ENCODE data around the gene CPB1.
"Not testable (repeated sequence)": the region's sequence is repeated elsewhere in the genome, so short reads cannot be mapped to it uniquely, and the experiment has no call there.

The CPB1 gene

DNA sequence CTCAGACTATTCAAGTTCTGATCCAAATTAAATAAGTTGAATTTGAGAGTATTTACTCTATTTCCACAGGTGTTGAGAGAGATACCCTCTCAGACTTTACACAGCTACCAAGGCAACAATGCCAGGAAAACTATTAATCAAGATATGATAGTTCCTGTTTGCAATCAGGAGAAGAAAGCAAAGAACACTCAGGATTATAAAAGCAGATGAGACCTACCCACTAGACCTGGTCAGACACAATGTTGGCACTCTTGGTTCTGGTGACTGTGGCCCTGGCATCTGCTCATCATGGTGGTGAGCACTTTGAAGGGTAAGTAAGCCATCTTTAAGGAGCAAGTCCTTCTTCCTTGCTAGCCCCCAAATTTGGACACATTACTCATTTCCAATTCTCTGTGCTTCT is at the start of gene CPB1:
Gene CPB1 (plus strand): TSS at position 227 of the 400 bp plus-strand sequence. CDS start 13 bp downstream, at position 240.
- DNase-seq, result no peak

DNA sequence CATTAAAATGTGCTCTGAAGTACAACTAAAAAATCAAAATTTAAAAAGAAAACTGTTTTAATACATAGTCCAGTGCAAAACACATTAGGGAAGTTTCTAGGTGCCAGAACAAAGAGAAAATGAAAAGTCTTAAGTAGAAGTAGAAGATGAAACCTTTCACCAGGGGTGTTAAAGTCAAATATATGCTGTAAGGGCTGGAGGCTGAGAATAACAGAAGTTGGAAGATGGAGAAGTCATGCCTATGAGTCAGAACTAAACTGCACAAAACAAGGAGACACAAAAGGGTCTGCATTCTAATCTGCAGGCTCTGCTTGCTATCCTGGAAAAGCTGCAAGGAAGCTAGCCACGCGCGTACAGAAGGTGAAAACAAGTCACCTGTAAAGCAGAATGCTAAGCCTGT is 48.7 kb upstream of the CPB1 start:
- no peak for DNase-seq

DNA sequence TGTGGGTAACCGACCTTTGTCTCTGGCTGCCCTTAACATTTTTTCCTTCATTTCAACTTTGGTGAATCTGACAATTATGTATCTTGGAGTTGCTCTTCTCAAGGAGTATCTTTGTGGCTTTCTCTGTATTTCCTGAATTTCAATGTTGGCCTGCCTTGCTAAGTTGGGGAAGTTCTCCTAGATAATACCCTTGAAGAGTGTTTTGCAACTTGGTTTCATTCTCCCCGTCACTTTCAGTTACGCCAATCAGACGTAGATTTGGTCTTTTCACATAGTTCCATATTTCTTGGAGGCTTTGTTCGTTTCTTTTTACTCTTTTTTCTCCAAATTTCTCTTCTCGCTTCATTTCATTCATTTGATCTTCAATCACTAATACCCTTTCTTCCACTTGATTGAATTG is 42.6 kb upstream of the CPB1 start:
- DNase-seq, result not testable (repeated sequence)

DNA sequence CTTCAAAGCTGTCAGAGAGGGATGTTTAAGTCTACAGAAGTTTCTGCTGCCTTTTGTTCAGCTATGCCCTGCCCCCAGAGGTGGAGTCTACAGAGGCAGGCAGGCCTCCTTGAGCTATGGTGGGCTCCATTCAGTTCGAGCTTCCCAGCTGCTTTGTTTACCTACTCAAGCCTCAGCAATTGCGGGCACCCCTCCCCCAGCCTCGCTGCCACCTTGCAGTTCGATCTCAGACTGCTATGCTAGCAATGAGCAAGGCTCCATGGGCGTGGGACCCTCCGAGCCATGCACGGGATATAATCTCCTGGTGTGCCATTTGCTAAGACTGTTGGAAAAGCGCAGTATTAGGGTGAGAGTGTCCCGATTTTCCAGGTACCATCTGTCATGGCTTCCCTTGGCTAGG is 41.5 kb upstream of the CPB1 start:
- DNase-seq, result not testable (repeated sequence)

DNA sequence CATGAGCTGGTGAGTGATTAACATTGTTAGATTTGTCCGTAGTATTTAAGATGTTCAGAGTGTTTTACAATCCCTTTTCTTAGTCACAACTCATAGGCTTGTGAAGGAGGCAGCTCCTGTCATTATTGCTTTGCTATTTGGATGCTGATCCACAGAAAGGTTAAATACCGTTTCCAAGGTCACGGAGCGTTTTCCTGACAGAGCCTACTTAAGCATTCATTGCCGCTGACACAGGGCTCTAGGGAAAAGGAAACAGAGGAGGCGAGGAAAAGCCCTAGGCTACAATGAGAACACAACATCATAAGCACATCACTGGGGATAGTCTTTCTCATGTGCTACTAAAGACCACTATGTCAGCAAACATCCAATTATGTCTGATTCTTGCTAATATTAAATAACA is 38.5 kb upstream of the CPB1 start:
- no peak for DNase-seq

DNA sequence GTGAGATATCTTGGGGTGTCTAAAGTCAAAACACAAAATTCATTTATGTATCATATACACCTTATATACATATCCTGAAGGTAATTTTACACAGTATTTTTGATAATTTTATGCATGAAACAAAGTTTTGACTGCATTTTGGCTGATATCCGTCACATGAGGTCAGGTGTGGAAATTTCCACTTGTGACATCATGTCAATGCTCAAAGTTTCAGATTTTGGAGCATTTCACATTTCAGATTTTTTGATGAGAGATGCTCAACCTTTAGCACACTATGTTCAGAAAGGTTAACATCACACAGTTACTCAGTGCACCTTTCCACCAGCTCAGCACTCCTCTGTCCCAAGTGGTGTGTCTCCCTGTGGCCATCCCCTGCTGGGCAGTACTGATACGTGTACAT is 37.7 kb upstream of the CPB1 start:
- DNase-seq, result no peak

DNA sequence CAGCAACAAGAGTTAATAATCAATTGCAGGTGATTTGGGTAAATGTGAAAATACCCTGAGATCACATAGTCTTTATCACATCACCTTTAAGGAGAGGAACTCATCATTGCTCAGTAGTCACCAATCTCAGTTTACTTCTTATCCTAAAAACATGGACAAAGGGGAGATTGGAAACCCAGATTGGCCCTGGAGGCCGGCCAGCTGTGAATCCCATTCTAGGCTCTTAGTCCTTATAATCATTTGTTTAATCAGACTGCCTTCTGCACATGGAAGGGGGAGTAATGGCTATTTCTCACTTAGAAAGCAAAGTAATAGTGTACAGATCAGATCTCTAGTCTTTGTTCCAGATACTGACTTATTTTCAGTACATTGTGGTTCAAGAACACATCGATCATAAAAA is 37.2 kb upstream of the CPB1 start:
- DNase-seq, result no peak

DNA sequence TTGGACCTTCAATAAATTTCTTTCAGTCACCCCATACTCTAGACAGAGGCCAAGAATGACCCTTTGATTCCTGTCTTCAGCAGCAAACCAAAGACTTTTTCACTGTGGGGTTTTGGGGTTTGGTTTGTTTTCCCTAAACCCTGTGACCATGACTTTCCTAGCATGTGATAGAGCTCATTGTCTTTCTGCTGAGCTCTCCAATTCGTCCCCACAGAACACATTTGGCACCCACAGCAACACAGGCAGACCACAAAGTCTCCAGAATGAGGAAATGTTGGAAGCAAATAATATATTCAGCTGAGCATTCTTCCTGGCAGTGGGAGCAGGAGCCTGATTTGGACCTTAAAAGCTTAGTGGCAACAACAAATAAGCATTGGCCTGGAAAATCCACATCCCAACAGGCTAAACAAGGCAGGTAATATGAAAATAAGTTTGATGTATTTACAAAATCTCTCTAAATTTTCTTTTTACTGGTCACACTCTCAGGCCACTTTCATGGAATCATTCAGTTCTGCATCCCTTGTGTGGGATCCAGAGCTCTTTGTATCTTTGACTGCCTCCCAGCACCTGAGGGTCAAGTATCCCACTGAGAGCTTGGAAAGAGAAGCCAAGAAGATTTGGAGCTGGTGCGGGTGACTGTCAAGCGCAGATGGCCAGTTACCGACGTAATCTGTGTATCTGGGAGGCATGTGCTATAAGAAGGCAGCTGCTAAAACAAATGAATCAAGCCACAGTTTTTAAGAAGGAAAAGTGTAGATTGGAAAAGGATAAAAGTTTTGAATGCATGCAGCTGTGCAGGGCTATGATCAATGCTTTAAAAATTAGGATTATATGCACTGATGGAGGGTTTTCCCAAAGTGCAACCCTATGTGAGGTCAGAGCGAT is 36.5 kb upstream of the CPB1 start:
- DNase-seq, result no peak

DNA sequence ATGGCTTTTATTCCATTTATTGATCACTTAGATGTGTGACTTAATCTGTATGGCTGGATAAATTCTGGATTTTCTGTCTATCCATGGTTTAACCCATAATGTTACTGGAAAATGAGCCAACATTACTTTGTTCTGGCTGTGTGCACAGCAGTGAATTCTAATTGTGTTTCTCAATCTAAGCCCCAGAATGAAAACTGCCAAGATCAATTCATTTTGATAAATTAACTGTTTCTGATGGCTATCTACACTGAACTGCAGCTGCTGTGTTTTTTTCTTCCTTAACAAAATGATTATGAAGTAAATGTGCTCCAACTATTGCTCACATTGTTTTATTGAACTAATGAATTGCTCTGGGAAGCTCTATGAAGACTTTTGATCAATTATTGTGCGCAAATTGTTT is 35.7 kb upstream of the CPB1 start:
- DNase-seq, result no peak

DNA sequence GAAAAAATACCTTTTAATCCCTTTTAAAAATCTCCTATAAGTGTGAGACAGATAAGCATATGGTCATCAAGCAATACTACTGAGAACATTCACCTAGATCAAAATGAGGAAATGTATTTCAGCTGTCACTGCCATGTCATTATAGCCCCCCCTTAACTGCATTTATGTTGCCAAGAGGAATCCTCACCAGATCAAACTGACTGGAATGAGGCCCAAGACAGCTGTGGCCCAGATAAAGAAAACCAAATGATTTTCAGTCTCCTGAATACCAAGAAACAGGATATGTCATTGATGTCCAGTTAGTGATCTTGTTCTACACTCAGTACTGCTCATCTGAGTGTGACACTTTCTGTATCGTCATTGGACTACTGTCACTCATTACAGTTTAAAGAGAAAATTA is 35.1 kb upstream of the CPB1 start:
- no peak for DNase-seq

DNA sequence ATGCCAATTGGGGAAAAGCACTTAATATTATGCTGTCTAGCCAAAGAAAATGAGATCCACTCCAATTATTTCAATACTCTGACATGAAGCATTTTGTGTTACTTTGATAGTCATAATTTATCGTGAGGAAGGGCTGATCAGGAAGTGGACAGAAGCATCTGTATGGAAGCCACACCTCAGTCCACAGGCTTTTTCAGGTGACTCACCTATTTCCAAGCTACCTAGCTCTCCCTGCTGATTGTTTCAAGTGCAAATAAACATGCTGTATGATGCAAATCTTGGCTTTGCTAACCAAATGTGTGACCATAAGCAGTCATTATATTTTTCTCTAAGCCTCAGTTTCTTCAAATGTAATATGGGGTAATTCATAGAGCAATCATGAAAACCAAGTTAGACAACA is 30.8 kb upstream of the CPB1 start:
- no peak for DNase-seq

DNA sequence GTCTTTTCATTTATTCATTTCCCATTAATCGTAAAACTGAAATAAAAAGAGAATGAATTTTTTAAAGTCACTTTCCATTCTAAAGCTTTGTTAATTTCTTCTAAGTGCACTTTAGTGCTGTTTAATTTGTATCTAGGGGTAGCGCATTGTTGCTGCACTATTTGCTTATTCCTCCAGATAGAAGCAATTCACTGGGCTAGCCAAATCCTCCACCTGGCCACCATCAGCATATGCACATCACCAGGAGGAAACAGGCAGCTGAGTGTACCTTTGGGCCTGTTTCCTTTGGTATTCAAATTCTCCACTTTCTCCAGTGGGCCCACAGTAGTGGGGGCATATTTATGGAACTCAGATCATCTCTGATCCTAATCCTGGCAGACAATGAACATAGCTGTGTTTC is 29.8 kb upstream of the CPB1 start:
- DNase-seq, result no peak

DNA sequence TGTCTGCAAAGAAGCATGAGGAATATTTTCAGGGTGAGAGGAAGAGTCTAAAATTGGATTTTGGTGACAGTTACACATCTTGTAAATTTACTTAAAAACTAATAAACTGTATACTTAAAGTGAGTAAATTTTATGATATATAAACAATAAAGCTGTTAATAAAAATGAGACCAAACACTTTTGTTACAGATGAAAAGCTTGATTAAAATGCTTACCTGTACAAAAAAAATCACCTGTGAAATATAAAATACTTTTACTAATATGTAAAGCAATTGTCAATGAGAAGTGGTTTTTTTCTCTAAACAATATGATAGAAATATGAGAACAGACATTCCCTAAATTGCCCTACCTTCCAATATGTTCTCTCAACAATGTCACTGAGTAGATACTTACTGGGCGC is 27.2 kb upstream of the CPB1 start:
- DNase-seq, result no peak

DNA sequence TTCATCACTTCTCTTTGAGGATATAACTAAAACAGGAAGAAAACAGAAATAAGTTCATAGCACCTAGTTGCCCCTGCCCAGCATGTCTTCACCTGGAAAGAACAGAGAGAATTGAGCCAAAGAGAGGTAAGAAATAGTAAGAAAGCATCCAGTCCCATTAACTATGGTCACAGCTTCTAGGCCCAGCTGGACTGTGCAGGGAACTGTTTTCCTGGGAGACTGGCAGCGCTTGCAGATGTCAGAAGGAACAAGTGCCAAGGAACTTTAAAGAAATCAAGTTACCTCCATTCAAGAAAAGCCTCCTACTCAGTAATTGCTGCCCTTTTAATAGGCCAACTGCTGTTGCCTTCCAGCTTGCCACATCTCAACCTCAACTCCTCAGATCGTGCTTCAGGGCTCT is 17.8 kb upstream of the CPB1 start:
- no peak for DNase-seq

DNA sequence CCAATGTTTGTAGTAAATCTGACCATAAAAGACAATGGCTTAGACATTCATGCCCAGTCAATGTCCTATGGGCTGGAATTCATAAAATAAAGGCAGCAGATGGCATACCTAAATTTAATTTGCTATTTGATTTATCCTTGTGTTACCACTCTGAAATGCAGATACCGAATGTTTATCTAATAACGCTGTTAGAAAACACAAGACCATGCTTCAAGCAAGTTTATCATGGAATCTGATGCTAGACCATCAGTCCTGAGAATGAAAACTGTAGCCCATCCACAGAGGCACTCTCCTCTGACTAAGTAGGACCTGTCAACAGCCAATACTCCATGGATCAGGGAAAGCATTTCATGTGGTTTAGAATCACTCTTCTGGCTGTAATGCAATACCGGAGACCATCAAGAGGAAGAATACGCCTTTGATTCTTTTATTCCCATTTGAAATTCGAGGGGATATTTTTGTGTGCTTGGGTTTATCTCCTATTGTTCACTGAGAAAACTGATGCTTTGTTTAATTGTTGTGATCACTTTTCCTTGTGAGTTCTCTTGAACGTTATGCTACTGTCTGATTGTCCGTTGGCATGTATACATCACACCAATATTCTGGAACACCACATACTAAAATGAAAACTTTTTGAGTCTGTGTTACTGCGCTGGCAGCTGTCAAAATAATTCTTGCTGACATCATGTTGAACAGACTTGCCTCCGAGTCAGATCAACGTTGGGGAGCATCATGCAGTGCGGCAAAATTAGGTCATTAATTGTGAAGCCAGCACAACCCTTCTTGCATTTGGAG is 12.1 kb upstream of the CPB1 start:
- DNase-seq, result no peak

DNA sequence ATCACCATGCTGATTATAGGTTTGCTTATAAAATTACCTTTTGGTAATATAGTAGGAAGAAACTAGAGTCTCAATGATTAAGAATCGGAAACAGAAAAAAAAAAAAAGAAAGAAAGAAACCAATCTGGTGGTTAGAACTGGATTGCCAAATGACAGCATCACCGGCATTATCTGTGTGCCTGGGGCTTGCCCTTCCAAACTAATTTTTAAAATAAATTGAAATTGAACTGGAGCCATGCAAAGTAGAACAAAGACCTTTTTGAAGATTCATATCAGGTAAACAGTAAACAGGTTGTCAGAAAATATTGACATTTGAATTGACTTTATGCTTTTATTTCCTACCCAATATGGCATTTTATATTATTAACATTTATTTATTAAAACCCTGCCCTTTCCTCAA is 11.2 kb upstream of the CPB1 start:
- DNase-seq, result no peak

DNA sequence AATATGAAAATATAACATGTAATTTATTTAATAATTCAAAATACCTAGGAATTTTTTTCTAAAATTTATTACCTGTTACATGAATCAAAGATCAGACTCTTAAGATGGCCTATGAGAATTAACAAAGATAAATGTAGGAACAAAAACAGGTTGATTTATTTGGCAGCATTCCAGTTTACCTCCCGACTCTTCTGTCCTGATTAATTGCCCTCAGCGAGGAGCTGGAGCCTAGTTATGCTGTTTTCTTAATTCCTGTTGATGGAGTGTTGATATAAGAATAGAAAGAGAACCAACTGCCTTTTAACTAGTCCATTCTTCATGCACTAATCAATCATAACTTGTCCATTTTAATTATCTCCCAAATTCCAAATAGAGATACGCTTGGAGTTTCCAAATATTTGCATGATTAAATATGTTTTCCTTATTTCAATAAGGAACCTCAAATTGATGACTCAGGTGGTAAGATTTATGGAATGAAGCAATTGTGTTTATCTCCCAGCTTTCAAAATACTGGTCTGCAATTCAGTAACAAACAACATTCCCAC is 10.6 kb upstream of the CPB1 start:
- no peak for DNase-seq

DNA sequence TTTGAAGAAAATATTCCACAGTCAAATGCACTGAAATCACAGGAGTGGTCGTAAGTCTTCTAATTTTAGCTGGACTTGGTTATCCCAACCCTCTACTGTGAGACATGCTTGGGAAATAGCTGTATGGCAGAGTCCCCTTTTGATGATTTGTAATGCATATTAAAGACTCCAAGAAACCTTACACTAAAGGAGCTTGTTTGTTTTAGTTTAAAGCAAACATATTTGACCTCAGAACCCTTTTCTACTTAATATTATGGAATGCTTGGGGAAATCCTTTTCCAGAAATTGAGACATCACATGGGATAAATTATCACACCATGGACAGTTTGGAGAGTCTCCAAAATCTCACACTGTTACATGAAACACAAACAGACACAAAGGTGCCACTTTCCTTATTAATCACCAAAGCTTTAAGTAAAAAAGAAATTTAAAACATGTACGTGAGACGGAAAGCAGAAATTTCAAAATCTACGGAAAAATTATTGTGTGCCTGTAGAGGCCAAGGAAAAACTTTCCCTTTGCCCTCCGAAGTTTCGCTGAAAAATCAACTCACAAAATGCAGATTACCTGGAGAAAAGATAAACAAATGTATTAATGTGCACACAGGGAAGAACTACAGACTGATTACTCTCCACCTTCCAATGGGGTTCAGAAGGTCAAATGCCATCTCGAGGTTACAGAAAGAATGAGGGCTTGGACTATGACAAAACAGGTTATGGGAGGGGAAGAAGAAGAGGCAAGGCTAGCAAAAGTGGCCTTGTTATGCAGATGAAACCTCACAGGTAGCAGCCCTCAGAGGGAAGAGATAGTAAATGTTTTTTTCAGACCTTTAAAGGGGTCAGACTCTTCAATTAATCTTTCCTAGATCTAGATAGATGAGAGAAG is 7.0 kb upstream of the CPB1 start:
- DNase-seq, result no peak

DNA sequence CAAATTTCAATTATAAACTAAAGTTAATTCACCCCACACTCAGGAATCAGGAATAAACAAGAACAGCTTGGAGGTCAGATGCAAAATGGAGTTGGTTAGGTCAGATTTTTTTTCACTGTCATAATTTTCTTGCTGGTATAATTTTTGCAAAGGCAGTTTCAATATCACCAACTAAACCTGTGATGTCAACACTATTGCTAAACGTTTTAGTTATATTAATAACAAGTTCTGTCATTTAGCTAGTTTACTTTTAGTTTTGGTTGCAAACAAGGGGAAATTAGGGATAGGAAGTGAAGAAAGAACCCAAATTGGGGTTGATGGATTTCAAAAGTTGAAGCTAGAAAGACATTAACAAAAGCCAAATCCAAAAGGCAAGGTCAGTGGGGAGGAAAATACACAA is 4.6 kb upstream of the CPB1 start:
- DNase-seq, result no peak

DNA sequence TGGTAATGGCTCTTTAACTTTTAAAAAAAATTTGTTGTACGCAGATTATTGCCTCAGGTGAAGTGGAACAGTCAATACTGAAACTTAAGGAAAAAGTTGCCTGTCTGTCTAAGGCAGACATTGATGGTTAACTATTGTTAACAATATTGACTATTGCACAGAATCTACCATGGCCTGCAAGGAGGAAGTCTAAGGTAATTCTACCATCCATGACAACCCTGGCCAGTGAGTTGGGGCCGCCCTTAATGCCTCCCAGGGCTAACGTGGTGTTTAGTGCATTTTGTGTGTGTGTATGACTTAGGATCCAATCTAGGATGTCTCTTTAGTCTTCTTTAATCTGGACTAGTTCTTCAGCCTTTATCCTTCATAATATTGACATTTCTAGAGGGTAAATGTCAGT is 2.1 kb upstream of the CPB1 start:
- DNase-seq, result no peak

DNA sequence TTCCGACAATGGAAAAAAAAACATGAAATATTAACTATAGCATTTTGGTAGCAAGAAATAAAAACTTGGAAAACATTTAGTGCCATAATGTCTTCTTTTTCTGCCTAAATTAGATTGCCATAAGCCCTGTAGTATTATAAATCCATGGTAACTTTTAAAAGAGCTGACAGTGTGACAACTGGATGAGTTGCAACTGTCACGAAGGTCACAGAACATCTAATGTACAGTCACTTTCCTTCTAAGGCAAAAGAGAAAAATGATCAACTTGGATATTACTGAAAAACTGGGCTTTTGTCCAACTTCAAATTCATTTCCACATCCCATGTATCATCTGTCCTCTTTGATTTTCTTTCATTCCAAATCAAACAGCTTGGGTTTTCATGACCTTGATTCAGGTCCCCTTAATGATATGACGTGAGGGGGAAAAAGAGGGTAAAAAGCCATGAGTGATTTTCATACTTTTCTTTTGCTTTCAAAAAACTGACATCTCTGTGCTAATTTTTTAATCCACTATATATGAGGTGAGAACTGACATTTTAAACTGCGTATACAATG is 602 bp downstream of the CPB1 start:
- no peak for DNase-seq

DNA sequence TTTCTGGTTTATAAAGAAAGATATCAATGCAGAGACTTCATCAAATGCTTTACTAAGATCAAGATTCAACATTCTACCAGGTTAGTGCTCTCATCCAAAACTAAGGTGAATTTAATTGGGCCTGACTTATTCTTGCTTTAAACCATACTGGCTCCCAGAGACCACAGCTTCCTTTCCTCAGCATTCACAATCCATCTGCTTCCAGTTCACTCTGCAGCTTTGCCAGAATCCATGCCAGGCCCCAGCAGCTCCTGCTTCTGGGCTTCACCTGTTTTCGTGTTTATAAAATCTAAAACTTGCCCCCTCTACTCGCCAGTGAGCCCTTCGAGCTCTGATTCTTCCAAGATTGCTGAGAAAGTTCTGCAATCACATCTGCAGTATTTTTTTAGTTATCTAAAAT is 2.3 kb downstream of the CPB1 start:
- DNase-seq, result no peak

DNA sequence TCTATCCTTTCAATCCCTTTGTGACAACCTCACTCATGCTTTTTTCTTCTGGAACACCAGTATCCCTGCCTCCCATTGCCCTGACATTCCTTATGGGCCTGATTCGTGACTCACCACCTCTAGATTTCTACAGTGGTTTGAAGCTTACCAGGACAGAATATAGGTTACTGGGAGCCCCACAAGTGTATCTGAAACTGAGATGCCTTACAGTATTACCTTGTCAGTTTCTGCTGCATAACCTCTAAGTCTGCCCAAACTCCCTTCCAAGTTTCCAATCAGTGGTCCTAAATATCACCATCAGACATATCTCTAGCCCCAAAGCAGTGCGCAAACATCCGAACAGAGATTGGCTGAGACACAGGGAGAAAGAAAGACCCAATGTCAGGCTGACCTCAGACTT is 5.6 kb downstream of the CPB1 start:
- DNase-seq, result no peak

Data from NCI-H1694 (cell line).